HuH-7.5 (cell line): Measurements from ENCODE around the gene AJAP1.
"Not testable (repeated sequence)": the region's sequence is repeated elsewhere in the genome, so short reads cannot be mapped to it uniquely, and the experiment has no call there.

Experiments used
- DNase-seq: peaks from one replicate; pipeline ENCODE4 v3.0.0; 2011; ENCODE audit warnings: low spot score

Gene AJAP1

GRCh38 chr1:4653796-4654725, at the start of gene AJAP1:
AJAP1 (plus strand) TSS chr1:4654609; CDS start chr1:4655426, 817 bp downstream.
- DNase-seq = no peak

GRCh38 chr1:4605158-4605557, 49.3 kb upstream of the AJAP1 start:
- no peak for DNase-seq

- DNase-seq = no peak
Measured at GRCh38 chr1:4611563-4612341, 42.7 kb upstream of the AJAP1 start.

GRCh38 chr1:4612991-4613390, 41.4 kb upstream of the AJAP1 start:
- no peak for DNase-seq

GRCh38 chr1:4613606-4614370, 40.6 kb upstream of the AJAP1 start:
- no peak for DNase-seq

GRCh38 chr1:4614371-4615137, 39.9 kb upstream of the AJAP1 start:
- DNase-seq = no peak

GRCh38 chr1:4615138-4615470, 39.3 kb upstream of the AJAP1 start:
- DNase-seq = no peak

- DNase-seq = no peak
Measured at GRCh38 chr1:4615501-4615900, 38.9 kb upstream of the AJAP1 start.

- DNase-seq = no peak
Measured at GRCh38 chr1:4616831-4617465, 37.5 kb upstream of the AJAP1 start.

GRCh38 chr1:4617506-4617905, 36.9 kb upstream of the AJAP1 start:
- DNase-seq = no peak

- not testable (repeated sequence) for DNase-seq
Measured at GRCh38 chr1:4618827-4619226, 35.6 kb upstream of the AJAP1 start.

GRCh38 chr1:4621646-4622045, 32.8 kb upstream of the AJAP1 start:
- DNase-seq = no peak

- no peak for DNase-seq
Measured at GRCh38 chr1:4622821-4623220, 31.6 kb upstream of the AJAP1 start.

- DNase-seq = no peak
Measured at GRCh38 chr1:4624141-4624715, 30.2 kb upstream of the AJAP1 start.

- no peak for DNase-seq
Measured at GRCh38 chr1:4624801-4625200, 29.6 kb upstream of the AJAP1 start.

- DNase-seq = no peak
Measured at GRCh38 chr1:4626061-4626460, 28.3 kb upstream of the AJAP1 start.

- DNase-seq = no peak
Measured at GRCh38 chr1:4626560-4627319, 27.7 kb upstream of the AJAP1 start.

GRCh38 chr1:4627353-4627752, 27.1 kb upstream of the AJAP1 start:
- no peak for DNase-seq

- DNase-seq = no peak
Measured at GRCh38 chr1:4628992-4629391, 25.4 kb upstream of the AJAP1 start.

GRCh38 chr1:4630561-4630960, 23.8 kb upstream of the AJAP1 start:
- DNase-seq = no peak
